ENCODE data around the gene ENG. TPM values are rescaled to one million over a fixed set of nuclear protein-coding genes. Genes with fewer than 3 reads are reported as not detected.

Gene ENG
- total RNA-seq, 1 experiment from 2014 or later, result 0.76 TPM

GRCh38 chr9:127773272-127773671 is 81.2 kb downstream of the ENG start:
- no TSS peak for BruUV-seq (replicated peaks)
- no peak for ATAC-seq

More at GRCh38 chr9:127773272-127773671, 81.2 kb downstream of the ENG start:
- Histone ChIP-seq H3K4me3 (replicated peaks in 1 of 2; ENCODE audit: low read depth in 1 of 2, low read length in 2 of 2) (no peak overlapping the region), H3K4me2 (ENCODE audit: low read length) (no peak overlapping the region), H3K4me1 (ENCODE audit: control insufficient read depth in 1 of 2, insufficient read depth in 2 of 2, low read length in 2 of 2) (peaks cover 13 to 21% of the 10 kb centered on the region in 2 experiments), H2AFZ (ENCODE audit: low read depth, low read length, poor library complexity, severe bottlenecking) (no peak overlapping the region), H3K9me2 (ENCODE audit: insufficient read depth) (no peaks in the 10 kb centered on the region), H3K27me3 (ENCODE audit: insufficient read depth, low read length) (no peaks in the 10 kb centered on the region), H3K9ac (ENCODE audit: low read length) (no peak overlapping the region), H3K9me3 (ENCODE audit: control insufficient read depth in 1 of 2, insufficient read depth in 1 of 2, low read depth in 1 of 2, low read length in 2 of 2) (no peaks in the 10 kb centered on the region), H3K36me3 (ENCODE audit: control insufficient read depth in 1 of 2, insufficient read depth in 2 of 2, low read length in 2 of 2) (no peaks in the 10 kb centered on the region), H3K27ac (ENCODE audit: low read depth, low read length) (no peak overlapping the region), H3K79me2 (ENCODE audit: insufficient read depth, low read length) (no peaks in the 10 kb centered on the region), H4K20me1 (ENCODE audit: insufficient read depth) (no peaks in the 10 kb centered on the region)
- ChIA-PET POLR2A (no interaction called here), CTCF (no interaction called here), RAD21 (ENCODE audit: low non-redundant PET in 1 of 2, low total read pairs in 2 of 2, uncharacterized antibody in 2 of 2, unreplicated experiment in 2 of 2) (no interaction called here)
- intact Hi-C loops (cut with micrococcal nuclease), result no loop called here
- TF ChIP-seq ZNF274 (IDR thresholded peaks at IDR 0.05; ENCODE audit: low read depth, low read length), result no peak
- no peak for TF ChIP-seq TCF7L2 (IDR thresholded peaks at IDR 0.05; ENCODE audit: borderline replicate concordance, extremely low read depth, insufficient read depth, insufficient read length)
- TF ChIP-seq POLR2A (IDR thresholded peaks at IDR 0.05; ENCODE audit: borderline replicate concordance, extremely low read depth, insufficient read depth, insufficient read length), result no peak
- TF ChIP-seq CBX3 (IDR thresholded peaks at IDR 0.05; ENCODE audit: low read depth), result no peak
- no peak for TF ChIP-seq SIN3A (IDR thresholded peaks at IDR 0.05; ENCODE audit: low read depth)
- TF ChIP-seq ATF3 (IDR thresholded peaks at IDR 0.05), result no peak
- no peak for TF ChIP-seq ZBTB33 (IDR thresholded peaks at IDR 0.05; ENCODE audit: extremely low read depth, insufficient replicate concordance, low read length)
- no peak for TF ChIP-seq EZH2phosphoT487 (IDR thresholded peaks at IDR 0.05; ENCODE audit: borderline replicate concordance)
- TF ChIP-seq CEBPB (IDR thresholded peaks at IDR 0.05; ENCODE audit: low read depth), result no peak
- no peak for TF ChIP-seq SRF (IDR thresholded peaks at IDR 0.05; ENCODE audit: low read depth)
- no peak for TF ChIP-seq FOSL1 (IDR thresholded peaks at IDR 0.05; ENCODE audit: low read depth)
- no peak for TF ChIP-seq YY1 (IDR thresholded peaks at IDR 0.05; ENCODE audit: extremely low read depth, insufficient replicate concordance, low read depth, low read length)
- no peak for TF ChIP-seq EZH2 (IDR thresholded peaks at IDR 0.05)
- no peak for TF ChIP-seq RAD21 (IDR thresholded peaks at IDR 0.05; ENCODE audit: low read depth)
- TF ChIP-seq ELF1 (IDR thresholded peaks at IDR 0.05; ENCODE audit: borderline replicate concordance, low read depth), result no peak
- DNase-seq (ENCODE audit: low read depth, low spot score), result no peak
